CD4-positive, alpha-beta T cell treated with Interleukin-1 beta for 1 hour (primary cell): ENCODE results near the gene MTCL3.
"Not testable (repeated sequence)": the region's sequence is repeated elsewhere in the genome, so short reads cannot be mapped to it uniquely, and the experiment has no call there.

Source experiments
- DNase-seq, 2 donors: peaks; one replicate each; pipeline ENCODE4 v3.0.0-alpha.2; 2020 to 2022

The MTCL3 gene

DNA sequence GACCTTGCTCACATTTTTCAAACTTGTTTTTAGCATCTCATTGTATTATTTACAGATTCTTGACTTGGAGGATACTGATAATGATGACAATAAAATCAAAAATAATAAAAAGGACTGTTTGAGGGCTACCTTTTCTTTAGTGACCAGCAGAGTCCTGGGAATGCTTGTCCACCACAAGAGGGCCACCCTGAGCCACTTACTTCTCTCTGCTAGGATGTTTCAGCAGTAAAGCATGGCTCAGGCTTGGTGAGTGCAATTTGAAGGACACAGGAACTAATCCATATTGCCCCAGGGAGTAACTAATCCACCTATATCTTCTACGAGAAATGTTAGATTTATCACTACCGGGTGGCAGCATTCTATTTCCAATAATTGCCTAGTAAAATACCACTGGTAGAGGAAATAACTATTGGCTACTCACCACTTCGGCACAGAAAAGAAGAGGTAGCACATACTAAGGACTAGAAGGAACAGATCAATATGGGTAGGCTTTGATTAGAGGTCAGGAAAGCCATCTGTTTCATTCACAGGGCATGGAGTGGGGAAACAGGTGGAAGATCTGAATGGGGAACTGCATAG, 54.2 kb downstream of the MTCL3 start:
- DNase-seq: peak; percentile 51 to 56

DNA sequence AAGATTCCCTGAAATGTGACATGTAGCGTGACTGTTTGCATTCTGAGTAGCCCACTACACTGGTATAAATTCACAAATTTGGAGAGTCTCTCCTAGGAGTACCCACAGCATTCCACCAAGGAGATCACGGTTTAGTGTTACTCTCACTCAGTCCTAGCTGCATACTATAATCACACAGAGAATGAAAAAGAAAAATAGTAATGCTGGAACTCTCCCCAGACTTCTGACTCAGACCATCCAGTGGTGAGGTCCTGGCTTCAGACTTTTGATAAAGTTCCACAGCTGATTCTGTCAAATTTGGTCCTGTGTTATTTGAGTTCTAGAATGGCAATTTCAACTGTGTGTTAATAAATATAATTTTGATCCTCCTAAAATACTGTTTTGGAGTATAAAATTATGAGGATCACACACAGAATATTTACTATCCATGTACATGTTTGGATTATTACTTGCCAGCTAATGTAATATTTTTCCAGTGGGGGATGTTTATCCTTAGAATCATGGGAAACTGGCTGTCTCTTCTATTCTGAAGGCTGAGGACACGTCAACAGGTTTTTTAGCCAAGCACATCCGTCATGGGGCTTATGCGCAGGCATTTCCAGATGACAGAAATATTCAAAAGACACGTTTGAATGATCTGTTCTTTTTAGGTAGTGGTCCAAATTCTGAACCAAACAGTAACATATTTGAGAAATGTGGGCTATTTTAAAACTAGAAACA, 54.8 kb downstream of the MTCL3 start:
- DNase-seq: no peak

DNA sequence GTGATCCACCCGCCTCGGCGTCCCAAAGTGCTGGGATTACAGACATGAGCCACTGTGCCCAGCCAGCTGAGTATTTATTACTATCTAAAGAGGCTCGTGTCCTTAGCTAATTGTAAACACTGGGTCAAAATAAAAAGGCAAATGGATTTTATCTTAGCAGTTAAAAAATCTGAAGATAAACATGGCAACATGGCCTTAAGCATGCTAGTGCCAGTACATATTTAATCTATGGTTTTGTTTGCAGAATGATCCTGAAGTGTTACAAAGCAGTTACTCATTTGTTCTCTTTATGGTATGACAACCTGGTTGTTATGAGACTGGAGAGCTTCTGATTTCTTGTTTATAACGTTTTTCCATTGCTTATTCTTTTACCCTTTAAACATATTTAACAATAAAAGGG, 56.1 kb downstream of the MTCL3 start:
- no peak for DNase-seq

DNA sequence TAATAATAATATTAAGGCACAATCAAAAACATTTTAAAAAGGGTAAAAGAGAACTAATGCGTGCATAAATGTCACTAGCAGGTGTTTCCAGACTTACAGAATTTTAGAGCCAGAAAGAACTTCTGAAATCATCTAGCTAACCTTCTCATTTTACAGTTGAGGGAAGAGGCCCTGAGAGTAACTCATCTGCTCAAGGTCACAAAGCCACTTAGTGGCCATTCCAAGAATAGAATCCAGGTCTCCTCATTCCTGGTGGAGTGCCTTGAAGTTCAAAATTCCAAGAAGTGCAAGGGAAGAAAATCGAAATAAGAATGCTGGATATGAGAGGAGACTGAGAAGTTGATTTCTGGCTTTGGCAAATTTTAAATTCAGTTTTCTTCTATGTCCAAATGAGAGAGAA, 56.8 kb downstream of the MTCL3 start:
- DNase-seq: no peak

GRCh38 chr6:127460465-127460864, 58.7 kb downstream of the MTCL3 start:
- no peak for DNase-seq

DNA sequence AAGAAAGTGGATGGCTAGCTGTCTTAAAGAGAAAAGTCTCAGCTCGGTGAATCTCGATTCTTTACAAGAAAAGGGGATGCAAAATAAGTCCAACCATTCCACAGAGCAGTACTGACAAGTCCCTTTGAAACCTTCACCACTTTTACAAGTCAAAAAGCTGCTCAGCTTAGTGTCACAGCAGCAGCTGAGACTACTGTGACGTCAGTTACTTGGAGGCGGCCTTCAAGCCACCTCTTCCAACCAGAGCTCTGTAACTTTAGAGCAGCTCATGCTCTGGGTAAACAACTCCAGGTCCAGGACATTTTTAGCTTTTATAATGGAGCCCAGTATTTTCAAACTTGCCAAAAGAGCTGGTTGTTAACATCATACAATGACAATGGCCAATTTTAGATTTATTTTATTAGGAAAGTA, 59.9 kb downstream of the MTCL3 start, which contains the start of gene KIAA0408:
TSS of gene KIAA0408 (minus strand) at position 159 of the 411 bp plus-strand sequence. CDS start 5,408 bp downstream, outside the sequence.
- no peak for DNase-seq

GRCh38 chr6:127458817-127459216, 60.3 kb downstream of the MTCL3 start:
- no peak for DNase-seq

GRCh38 chr6:127458222-127458621, 60.9 kb downstream of the MTCL3 start:
- no peak for DNase-seq

DNA sequence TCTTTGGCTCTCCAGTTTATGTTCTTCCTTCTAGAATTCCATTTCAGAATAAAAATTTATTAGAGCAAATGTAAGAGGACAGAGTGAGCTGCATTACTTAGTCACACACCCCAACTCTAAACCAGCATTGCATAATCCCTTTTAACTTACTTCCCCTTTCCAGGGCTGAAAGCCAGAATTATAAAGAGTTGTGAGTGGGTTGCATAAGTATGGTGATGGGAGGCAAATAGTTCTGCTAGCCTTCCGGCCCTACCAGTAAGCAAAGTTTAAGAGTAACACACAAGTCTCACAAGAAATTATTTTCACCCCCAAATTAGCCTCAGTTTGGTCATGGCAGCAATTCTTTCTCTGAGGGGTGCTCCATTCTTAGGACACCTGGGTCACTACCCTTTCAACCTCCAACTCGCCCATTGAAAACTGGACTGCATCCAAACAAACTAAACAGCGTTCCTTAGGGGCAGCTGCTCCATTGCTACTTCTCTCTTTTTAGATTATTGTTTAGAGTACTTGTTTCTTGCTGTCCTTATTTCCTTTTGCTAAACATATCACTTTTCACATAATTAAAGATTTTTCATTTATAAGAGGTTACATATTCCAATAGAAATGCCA, 61.6 kb downstream of the MTCL3 start:
- DNase-seq: peak in 1 of 2 donors; percentile 8

DNA sequence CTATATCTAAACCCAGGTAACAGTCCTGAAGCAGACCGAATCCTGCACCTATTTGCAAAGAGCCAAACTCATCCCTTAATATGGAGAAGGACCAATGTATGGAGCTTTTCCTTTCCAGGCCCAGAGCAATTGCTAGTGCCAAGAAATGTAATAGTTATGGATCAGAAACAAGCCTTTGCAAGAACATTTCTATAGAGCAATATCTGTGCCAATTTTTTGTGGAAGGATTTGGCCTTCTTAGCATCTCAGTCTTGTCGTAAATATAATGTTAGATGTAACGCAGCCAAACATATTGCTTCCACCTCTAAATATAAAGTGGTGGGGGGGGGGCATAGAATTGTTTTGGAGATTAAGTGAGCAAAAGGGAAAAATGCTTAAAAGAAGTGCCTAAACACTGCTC, 62.7 kb downstream of the MTCL3 start:
- no peak for DNase-seq

GRCh38 chr6:127453845-127454619, 65.1 kb downstream of the MTCL3 start:
- DNase-seq: no peak

GRCh38 chr6:127452803-127453202, 66.3 kb downstream of the MTCL3 start:
- no peak for DNase-seq

- no peak for DNase-seq
Observed at GRCh38 chr6:127451388-127451787, 67.7 kb downstream of the MTCL3 start.

- DNase-seq: no peak
Observed at GRCh38 chr6:127447780-127448179, 71.4 kb downstream of the MTCL3 start.

- DNase-seq: no peak
Observed at GRCh38 chr6:127446356-127446755, 72.8 kb downstream of the MTCL3 start.

- no peak for DNase-seq
Observed at GRCh38 chr6:127441881-127442280, 77.3 kb downstream of the MTCL3 start.

- DNase-seq: no peak
Observed at GRCh38 chr6:127439718-127440117, 79.4 kb downstream of the MTCL3 start.

GRCh38 chr6:127436578-127437110, 82.5 kb downstream of the MTCL3 start:
- no peak for DNase-seq

DNA sequence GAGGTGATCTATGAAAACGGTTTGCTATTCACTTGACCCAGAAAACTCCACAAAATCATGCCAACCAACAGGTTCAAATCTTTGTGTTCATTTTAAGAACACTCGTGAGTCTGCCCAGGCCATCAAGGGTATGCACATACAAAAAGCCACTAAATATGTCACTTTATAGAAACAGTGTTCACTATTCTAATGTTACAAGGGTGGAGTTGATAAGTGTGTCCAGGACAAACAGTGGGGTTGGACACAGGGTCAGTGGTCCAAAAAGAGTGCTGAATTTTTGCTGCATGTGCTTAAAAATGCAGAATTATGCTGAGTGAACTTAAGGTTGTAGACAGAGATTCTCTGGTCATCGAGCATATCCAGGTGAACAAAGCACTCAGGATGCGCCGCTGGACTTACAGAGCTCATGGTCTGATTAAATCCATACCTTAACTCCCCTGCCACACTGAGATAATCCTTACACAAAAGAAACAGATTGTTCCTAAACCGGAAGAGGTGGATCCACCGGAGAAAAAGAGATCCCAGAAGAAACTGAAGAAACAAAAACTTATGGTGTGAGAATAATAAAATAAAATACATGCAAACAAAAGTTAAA, 83.4 kb downstream of the MTCL3 start:
- DNase-seq: no peak

DNA sequence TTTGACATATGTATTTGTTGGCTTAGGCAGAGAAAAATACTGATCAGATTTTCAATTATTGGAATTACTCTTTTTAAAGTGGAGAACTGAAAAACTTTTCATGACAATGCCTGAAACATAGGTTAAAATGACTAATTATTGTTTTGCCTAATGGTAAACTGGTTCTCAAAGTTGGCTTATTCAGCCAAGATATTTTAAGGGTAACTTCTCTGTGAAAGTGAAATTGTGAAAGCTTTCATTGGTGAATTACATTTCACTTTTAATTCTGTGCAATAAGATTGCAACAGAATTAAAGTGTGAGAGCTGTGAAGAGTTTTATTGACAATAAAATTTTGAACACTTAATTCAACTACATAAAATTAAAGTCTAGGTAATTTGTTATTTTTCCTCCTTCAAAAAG, 84.5 kb downstream of the MTCL3 start:
- DNase-seq: no peak

DNA sequence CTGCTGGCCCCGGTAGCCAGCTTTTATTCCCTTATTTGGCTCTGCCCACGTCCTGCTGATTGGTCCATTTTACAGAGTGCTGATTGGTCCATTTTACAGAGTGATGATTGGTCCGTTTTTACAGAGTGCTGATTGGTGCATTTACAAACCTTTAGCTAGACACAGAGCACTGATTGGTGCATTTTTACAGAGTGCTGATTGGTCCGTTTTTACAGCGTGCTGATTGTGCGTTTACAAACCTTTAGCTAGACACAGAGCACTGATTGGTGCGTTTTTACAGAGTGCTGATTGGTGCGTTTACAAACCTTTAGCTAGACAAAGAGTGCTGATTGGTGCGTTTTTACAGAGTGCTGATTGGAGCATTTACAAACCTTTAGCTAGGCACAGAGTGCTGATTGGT, 90.6 kb downstream of the MTCL3 start:
- DNase-seq: not testable (repeated sequence)

DNA sequence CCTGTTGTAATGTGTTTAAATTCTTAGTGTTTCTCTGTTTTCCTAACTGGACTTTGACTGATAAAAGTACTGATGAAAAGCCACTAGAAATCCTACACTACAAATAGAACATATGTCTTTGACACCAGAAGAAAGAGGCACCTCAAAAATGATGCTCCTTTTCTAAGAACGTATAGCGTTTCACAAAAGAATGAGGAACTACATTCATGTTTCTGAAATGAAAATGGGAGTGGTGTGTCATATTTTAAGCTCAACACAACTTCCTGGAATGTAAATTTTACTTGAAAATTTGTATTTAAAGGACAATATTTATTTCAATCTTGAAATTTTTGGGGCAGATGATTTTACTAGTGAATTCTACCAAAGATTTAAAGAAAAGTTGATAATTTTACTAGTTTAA, 95.2 kb downstream of the MTCL3 start:
- no peak for DNase-seq
